Erythroblast (primary cell): ENCODE results near the gene ARAP3.

Experiments used
- GATA1 ChIP-seq: IDR thresholded peaks from 2 replicates; pipeline ENCODE4 v1.6.1; 2011; ENCODE audit warnings: low read depth, mild to moderate bottlenecking, control low read depth, low read length, moderate library complexity
- POLR2A ChIP-seq: IDR thresholded peaks from 2 replicates; pipeline ENCODE4 v1.6.1; 2011; ENCODE audit warnings: mild to moderate bottlenecking, low read length

GRCh38 chr5:141654298-141654697 is 27.7 kb downstream of the ARAP3 start:
- TF ChIP-seq POLR2A (no peak), GATA1 (no peak)
